GM21515 (cell line): ENCODE measurements around the gene TRPM1.

ENCODE experiments used
- ATAC-seq: cut with Tn5 transposase; IDR thresholded peaks from one replicate; pipeline ENCODE4 v1.9.1; 2021; ENCODE audit not compliant: unreplicated experiment

TRPM1 gene

DNA sequence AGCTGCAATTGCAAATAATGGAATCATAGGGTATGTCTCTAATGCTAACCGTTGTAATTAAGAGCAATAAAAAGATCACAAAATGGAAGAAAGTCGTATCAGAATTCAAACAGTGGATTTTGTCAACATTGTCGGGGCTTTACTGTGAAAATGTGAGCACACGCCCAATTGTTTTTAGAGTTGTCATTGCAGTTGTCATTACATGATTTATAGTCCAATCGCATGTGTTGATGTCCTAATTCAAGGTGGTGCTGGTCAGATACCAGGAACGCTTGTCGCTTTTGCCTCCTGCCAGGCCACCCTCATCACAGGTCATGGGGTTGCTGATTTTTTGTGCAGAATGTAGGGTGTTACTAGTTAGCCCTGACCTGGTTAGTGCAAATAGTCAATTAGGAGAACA is 16.2 kb downstream of the TRPM1 start:
- no peak for ATAC-seq

DNA sequence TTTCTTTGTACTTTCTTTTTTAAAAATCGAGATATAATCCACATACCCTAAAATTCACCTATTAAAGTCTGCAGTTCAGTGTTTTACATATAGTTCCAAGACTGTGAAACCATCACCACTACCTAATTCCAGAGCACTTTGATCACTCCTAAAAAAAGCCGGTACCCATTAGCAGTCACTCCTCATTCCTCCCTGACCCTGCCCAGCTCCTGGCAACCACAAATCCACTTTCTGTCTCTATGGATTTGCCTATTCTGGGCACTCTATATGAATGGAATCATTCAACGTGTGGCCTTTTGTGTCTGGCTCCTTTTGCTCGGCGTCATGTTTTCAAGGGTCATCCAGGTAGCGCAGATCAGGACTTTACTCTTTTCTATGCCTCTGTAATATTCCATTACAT is 17.3 kb downstream of the TRPM1 start:
- ATAC-seq: no peak

GRCh38 chr15:31083370-31083780 is 18.1 kb downstream of the TRPM1 start:
- no peak for ATAC-seq

GRCh38 chr15:31082771-31083369 is 18.7 kb downstream of the TRPM1 start:
- ATAC-seq: no peak

DNA sequence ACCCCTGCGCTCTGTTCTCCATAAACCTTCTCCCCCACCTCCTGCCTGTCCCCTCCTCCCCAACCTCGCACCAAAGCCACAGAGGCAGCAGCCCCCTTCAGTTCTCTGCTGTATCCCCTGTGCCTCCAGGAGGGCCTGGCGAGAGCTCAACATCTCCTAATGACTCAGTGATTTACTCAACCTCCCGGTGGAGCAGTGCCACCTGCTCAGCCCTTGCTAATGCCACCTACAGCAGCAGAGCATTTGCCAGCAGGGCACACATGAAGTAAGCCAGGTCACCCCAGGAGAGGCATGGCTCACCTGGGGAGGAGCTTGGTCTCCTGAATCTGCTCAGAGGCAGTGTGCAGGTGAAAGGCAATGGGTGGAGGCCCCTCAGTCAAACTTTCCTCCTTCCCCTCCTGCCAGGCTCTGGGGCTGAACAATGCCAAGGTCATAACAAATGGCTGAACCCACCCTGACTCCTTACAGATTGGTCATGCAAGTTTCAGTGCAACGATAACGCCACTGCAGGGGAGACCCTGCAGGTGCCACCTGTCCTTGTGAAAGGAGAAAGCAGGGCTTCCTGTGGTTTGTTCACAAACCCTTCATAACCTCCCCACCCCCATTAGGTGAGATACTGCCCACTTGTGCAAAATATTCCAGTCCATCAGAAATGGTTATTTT is 19.8 kb downstream of the TRPM1 start:
- ATAC-seq: no peak

GRCh38 chr15:31081056-31081455 is 20.5 kb downstream of the TRPM1 start:
- no peak for ATAC-seq

DNA sequence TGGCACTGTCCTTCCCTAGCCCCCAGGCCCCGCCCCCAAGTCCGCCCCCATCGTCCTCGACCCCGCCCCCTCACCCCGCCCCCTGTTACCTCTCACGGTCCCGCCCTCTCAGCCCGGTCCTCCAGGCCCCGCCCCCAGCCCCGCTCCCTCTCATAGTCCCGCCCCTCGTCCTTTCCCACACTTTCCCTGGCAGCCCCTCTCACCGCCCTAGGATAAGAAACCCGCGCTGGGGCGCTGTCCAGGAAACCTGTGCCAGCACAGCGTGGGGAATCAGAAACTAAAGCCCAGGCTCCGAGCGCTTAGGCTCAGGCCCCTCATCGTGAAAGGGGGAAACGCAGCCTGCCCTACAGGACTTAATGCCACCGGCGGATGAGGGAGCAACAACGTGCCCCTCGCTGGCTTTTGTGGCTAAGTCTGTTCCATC is 20.9 kb downstream of the TRPM1 start:
- no peak for ATAC-seq

DNA sequence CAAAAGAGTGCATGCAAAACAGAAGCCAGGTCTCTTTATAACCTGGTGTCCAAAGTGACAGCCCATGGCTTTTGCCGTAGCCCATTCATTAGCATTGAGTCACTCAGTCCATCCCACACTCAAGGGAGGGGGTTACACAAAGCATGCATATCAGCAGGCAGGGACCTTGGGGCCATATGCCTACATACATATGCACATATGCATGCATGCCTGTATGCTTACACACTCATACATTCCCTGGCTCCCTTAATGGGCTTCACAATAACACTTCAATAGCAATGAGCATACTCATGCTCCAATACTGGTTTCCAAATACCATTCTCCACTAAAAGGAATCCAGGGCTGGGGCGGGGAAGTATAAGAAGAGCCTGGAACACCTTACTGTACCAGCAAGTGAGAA is 22.0 kb downstream of the TRPM1 start:
- no peak for ATAC-seq

- no peak for ATAC-seq
Measured at GRCh38 chr15:31078471-31078870, 23.1 kb downstream of the TRPM1 start.

- no peak for ATAC-seq
Measured at GRCh38 chr15:31077941-31078340, 23.6 kb downstream of the TRPM1 start.

DNA sequence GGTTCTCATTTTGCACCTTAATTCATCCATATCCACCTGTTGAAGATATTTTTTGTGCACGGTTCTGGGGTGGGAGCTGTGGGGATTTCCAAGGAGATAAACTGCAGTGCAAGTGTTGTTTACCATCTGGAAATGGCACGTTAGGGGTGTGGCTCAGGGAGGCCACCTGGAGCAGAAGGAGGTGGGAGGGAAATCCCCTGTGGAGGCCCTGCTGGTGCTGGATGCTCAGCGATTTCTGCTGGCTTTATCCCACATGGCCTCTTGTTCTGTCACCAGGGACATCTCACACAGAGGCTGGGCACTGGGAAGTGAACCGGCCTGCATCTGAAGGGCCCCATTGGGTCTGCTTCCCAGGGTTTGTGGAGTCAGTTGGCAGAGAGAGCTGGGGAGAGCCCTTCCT is 24.3 kb downstream of the TRPM1 start:
- ATAC-seq: no peak

GRCh38 chr15:31074321-31074720 is 27.2 kb downstream of the TRPM1 start:
- no peak for ATAC-seq

DNA sequence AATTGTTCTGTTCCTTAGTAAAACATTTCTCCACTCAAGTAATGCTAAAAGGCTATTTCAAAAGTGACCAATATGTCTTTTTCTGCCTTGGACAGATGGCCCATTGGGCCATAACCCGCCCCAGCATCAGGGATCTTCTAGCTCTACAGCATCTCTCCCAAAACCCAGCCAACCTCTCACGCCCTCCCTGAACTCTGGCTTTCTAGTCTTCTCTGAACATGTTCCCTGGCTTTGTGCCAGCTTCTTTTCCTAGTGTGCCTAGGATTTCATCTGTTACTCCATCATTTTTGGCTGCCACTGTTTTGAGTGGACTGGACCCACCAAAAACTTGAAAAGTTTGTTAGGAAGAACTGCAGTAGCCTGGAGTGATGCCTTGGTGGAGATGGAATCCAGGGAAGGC is 30.7 kb downstream of the TRPM1 start:
- no peak for ATAC-seq

- ATAC-seq: no peak
Measured at GRCh38 chr15:31069360-31070000, 32.0 kb downstream of the TRPM1 start.

DNA sequence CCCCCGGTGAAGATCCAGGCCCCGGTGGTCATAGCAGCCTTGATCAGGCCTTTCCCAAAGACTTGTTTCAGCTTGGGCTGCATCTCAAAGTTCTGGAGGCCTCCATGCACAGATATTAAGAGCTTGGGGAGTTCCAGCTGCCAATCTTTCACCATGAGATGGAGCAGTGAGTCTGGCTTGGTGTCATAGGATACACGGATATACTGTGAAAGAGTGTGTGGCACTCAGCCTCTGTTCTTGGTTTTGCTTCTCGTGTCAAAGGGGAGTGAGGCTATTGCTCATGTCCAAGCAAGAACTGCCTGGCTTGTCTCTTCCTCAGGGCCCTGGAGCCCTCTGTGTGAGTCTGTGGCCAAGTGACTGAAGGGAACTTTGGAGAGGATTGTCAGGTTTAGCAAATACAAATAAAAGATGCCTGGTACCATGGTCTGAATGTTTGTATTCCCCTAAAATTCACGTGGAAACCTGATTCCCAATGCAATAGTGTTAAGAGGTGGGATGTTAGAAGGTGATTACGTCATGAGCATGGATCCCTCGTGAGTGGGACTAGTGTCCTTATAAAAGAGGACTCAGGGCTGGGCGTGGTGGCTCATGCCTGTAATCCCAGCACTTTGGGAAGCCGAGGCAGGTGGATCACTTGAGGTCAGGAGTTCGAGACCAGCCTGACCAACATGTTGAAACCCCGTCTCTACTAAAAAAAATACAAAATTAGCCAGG is 33.5 kb downstream of the TRPM1 start:
- ATAC-seq: no peak

- ATAC-seq: no peak
Measured at GRCh38 chr15:31065824-31066223, 35.7 kb downstream of the TRPM1 start.

GRCh38 chr15:31062911-31063310 is 38.6 kb downstream of the TRPM1 start:
- ATAC-seq: no peak

GRCh38 chr15:31062310-31062847 is 39.1 kb downstream of the TRPM1 start:
- no peak for ATAC-seq

GRCh38 chr15:31060429-31061140 is 40.9 kb downstream of the TRPM1 start:
- ATAC-seq: no peak

DNA sequence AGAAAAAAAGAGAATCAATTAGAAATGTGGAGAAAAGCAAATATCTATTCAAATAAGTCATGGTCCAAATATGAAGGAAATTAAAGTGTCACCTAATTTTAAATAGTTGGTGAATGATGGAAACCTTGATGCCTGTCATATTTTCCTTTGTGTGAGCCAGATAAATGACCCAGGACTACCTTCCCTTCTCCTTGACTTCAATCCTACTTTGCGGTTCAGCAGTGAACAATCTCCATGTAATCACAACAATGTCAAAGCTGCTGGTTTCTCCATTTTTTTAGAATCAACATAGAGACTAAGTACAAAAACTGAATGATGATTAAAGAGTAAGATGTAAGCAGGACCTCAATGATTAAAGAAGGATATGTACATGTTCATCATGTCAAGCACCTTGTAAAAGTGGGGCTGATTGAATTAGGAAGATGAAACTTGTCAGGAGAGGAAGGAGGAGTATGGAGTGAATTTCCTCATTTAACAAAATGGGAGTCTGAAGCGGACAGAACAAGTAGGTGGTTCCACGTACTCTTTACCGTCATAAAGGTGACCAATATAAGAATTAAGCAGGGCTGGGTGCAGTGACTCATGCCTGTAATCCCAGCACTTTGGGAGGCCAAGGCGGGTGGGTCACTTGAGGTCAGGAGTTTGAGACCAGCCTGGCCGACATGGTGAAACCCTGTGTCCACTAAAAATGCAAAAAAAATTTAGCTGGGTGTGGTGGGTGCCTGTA is 43.1 kb downstream of the TRPM1 start:
- no peak for ATAC-seq
